Peyer's patch (tissue), 4 donors: Measurements from ENCODE around the gene GALNT17.

Experiments used
- CTCF ChIP-seq, 6 experiments: fragments of 450-650 bp in 4 of 6; fragments of 200-600 bp in 2 of 6; sonication (generic) in 1 of 6; IDR thresholded peaks; one replicate each; pipeline ENCODE4 v1.5.1; 2017 to 2019; ENCODE audit warnings: antibody characterized with exemption in 6 of 6, mild to moderate bottlenecking in 3 of 6, moderate library complexity in 1 of 6
- POLR2A ChIP-seq, 2 donors: fragments of 450-650 bp; IDR thresholded peaks; one replicate each; pipeline ENCODE4 v1.5.1; 2017; ENCODE audit warnings: antibody characterized with exemption in 2 of 2, mild to moderate bottlenecking in 2 of 2, moderate library complexity in 2 of 2

GRCh38 chr7:71285571-71286145 is 153.7 kb downstream of the GALNT17 start:
- TF ChIP-seq CTCF (IDR thresholded peaks at IDR 0.05) (no peak), POLR2A (IDR thresholded peaks at IDR 0.05) (no peak)
